IgD-negative memory B cell (primary cell): ENCODE measurements around the gene SEMA4A. TPM values are rescaled to one million over a fixed set of nuclear protein-coding genes. Genes with fewer than 3 reads are reported as not detected.
"Not testable (repeated sequence)": the region's sequence is repeated elsewhere in the genome, so short reads cannot be mapped to it uniquely, and the experiment has no call there.

Experiments
- H3K27ac Mint-ChIP-seq, 3 donors: one replicate each; pipeline ENCODE4 v1.8.0; 2020 to 2022; ENCODE audit warnings: mild to moderate bottlenecking in 3 of 3, mixed read lengths in 3 of 3, moderate library complexity in 1 of 3
- H3K27me3 Mint-ChIP-seq: one replicate; pipeline ENCODE4 v1.8.0; 2021; ENCODE audit warnings: mixed read lengths
- H3K36me3 Mint-ChIP-seq: one replicate; pipeline ENCODE4 v1.8.0; 2020; ENCODE audit warnings: mild to moderate bottlenecking, mixed read lengths
- H3K4me1 Mint-ChIP-seq, 3 donors: one replicate each; pipeline ENCODE4 v1.8.0; 2020 to 2022; ENCODE audit warnings: mixed read lengths in 3 of 3, mild to moderate bottlenecking in 1 of 3
- H3K4me3 Mint-ChIP-seq, 4 donors: one replicate each; pipeline ENCODE4 v1.8.0; 2020 to 2022; ENCODE audit warnings: mild to moderate bottlenecking in 4 of 4, mixed read lengths in 4 of 4, moderate library complexity in 3 of 4
- H3K9me3 Mint-ChIP-seq, 3 donors: one replicate each; pipeline ENCODE4 v1.8.0; 2020 to 2021; ENCODE audit warnings: mixed read lengths in 3 of 3, mild to moderate bottlenecking in 1 of 3
- polyA plus RNA-seq: library from polyadenylated mRNA; unstranded; fragments of 300-500 nt; fragmentation: Illumina TruSeq; gene quantifications from one replicate; pipeline ENCODE4 v1.2.3, GENCODE V29; 2021

The SEMA4A gene
- polyA plus RNA-seq, 1 donor from 2014 or later: 11.0 TPM

- H3K4me1 Mint-ChIP-seq: peaks cover 0 to 4% (median 3%) of the 10 kb centered on the region in 3 donors
Observed at GRCh38 chr1:156177919-156178654, 24.7 kb downstream of the SEMA4A start.

DNA sequence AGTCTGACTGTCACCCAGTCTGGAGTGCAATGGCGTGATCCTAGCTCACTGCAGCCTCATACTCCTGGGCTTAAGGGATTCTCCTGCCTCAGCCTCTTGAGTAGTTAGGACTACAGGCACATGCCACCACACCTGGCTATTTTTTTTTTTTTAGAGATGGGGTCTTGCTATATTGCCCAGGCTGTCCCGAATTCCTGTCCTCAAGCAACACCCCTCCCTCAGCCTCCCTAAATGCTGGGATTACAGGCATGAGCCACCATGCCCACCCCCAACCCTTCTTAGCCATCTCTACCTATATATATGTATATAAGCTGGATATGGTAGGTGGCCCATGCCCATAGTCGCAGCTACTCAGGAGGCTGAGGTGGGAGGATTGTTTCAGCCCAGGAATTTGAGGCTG lies 27.1 kb downstream of the SEMA4A start:
- Mint-ChIP-seq H3K27ac (no peak overlapping the region), H3K4me3 (no peak overlapping the region), H3K27me3 (no peaks in the 10 kb centered on the region), H3K36me3 (no peaks in the 10 kb centered on the region), H3K4me1 (peaks cover 0 to 3% (median 0%) of the 10 kb centered on the region in 3 donors), H3K9me3 (no peaks in the 10 kb centered on the region)

More at GRCh38 chr1:156177919-156178654, 24.7 kb downstream of the SEMA4A start:
- H3K27me3 Mint-ChIP-seq: peaks cover 8% of the 10 kb centered on the region
- H3K27ac Mint-ChIP-seq: no peak overlapping the region
- H3K36me3 Mint-ChIP-seq: peaks cover 1% of the 10 kb centered on the region
- no peaks in the 10 kb centered on the region for H3K9me3 Mint-ChIP-seq
- H3K4me3 Mint-ChIP-seq: no peak overlapping the region

- H3K4me3 Mint-ChIP-seq, H3K27me3 Mint-ChIP-seq, H3K36me3 Mint-ChIP-seq, H3K4me1 Mint-ChIP-seq, H3K27ac Mint-ChIP-seq, H3K9me3 Mint-ChIP-seq: not testable (repeated sequence)
Observed at GRCh38 chr1:156181391-156181924, 28.1 kb downstream of the SEMA4A start.

DNA sequence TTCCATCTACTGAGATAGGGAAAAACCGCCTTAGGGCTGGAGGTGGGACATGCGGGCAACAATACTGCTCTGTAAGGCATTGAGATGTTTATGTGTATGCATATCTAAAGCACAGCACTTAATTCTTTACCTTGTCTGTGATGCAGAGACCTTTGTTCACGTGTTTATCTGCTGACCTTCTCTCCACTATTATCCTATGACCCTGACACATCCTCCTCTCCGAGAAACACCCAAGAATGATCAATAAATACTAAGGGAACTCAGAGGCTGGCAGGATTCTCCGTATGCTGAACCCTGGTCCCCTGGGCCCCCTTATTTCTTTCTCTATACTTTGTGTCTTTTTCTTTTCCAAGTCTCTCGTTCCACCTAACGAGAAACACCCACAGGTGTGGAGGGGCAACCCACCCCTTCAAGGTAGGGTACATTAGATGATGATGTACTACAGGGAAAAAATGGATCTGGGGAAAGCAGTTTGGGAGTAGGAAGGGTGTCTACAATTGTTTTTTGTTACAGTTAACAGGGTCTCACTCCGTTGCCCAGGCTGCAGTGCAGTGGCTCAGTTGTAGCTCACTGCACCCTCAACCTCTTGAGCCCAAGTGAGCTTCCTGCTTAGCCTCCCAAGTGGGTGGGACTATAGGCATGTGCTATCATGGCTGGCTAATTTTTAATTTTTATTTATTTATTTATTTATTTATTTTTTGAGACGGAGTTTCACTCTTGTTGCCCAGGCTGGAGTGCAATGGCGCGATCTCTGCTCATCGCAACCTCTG lies 28.8 kb downstream of the SEMA4A start:
- H3K27me3 Mint-ChIP-seq, H3K36me3 Mint-ChIP-seq, H3K9me3 Mint-ChIP-seq, H3K4me1 Mint-ChIP-seq, H3K27ac Mint-ChIP-seq: not testable (repeated sequence)
- peak overlapping the region in 1 of 4 donors; percentile 28 for H3K4me3 Mint-ChIP-seq

GRCh38 chr1:156186347-156187177 lies 33.2 kb downstream of the SEMA4A start:
- H3K27ac Mint-ChIP-seq, H3K4me1 Mint-ChIP-seq, H3K27me3 Mint-ChIP-seq, H3K4me3 Mint-ChIP-seq, H3K9me3 Mint-ChIP-seq, H3K36me3 Mint-ChIP-seq: not testable (repeated sequence)

- H3K9me3 Mint-ChIP-seq, H3K36me3 Mint-ChIP-seq, H3K4me3 Mint-ChIP-seq, H3K27me3 Mint-ChIP-seq: not testable (repeated sequence)
- Mint-ChIP-seq H3K4me1 (peaks cover 11 to 14% (median 11%) of the 10 kb centered on the region in 3 donors), H3K27ac (peak overlapping the region in 1 of 3 donors; percentile 67)
Observed at GRCh38 chr1:156190265-156190664, 36.9 kb downstream of the SEMA4A start.

- peaks cover 3 to 7% (median 4%) of the 10 kb centered on the region in 3 donors for H3K9me3 Mint-ChIP-seq
- peaks cover 14 to 22% (median 19%) of the 10 kb centered on the region in 3 donors for H3K4me1 Mint-ChIP-seq
- no peaks in the 10 kb centered on the region for H3K27me3 Mint-ChIP-seq
- H3K4me3 Mint-ChIP-seq: peak overlapping the region in 1 of 4 donors; percentile 53
- no peak overlapping the region for H3K27ac Mint-ChIP-seq
- peaks cover 8% of the 10 kb centered on the region for H3K36me3 Mint-ChIP-seq
Observed at GRCh38 chr1:156191292-156191964, 38.0 kb downstream of the SEMA4A start.

GRCh38 chr1:156193208-156193487 lies 39.8 kb downstream of the SEMA4A start:
- peak overlapping the region; percentile 95 to 99 (median 98) for H3K4me3 Mint-ChIP-seq
- H3K4me1 Mint-ChIP-seq: peaks cover 14 to 32% (median 19%) of the 10 kb centered on the region in 3 donors
- peaks cover 8% of the 10 kb centered on the region for H3K36me3 Mint-ChIP-seq
- H3K27me3 Mint-ChIP-seq: no peaks in the 10 kb centered on the region
- peak overlapping the region in 2 of 3 donors; percentile 86 to 95 for H3K27ac Mint-ChIP-seq
- H3K9me3 Mint-ChIP-seq: peaks cover 3 to 7% (median 4%) of the 10 kb centered on the region in 3 donors

- peak within 1 kb of the TSS; percentile 86 to 97 (median 95) for H3K27ac Mint-ChIP-seq
- no peaks in the 10 kb centered on the region for H3K27me3 Mint-ChIP-seq
- H3K9me3 Mint-ChIP-seq: peaks cover 3 to 7% (median 4%) of the 10 kb centered on the region in 3 donors
- peak within 1 kb of the TSS; percentile 95 to 99 (median 98) for H3K4me3 Mint-ChIP-seq
- peaks cover 16 to 34% (median 19%) of the 10 kb centered on the region in 3 donors for H3K4me1 Mint-ChIP-seq
- H3K36me3 Mint-ChIP-seq: peaks cover 8% of the 10 kb centered on the region
Observed at GRCh38 chr1:156193488-156194299, 40.3 kb downstream of the SEMA4A start, which contains the start of gene SLC25A44. Gene SLC25A44, plus strand, starts transcription at chr1:156194104. Its CDS starts 5,744 bp downstream, at chr1:156199848.

- Mint-ChIP-seq H3K27ac (peak overlapping the region; percentile 86 to 97 (median 95)), H3K4me3 (peak overlapping the region; percentile 95 to 99 (median 98)), H3K27me3 (no peaks in the 10 kb centered on the region), H3K36me3 (peaks cover 8% of the 10 kb centered on the region), H3K4me1 (peaks cover 17 to 38% (median 19%) of the 10 kb centered on the region in 3 donors), H3K9me3 (peaks cover 0 to 2% (median 0%) of the 10 kb centered on the region in 3 donors)
Observed at GRCh38 chr1:156194300-156194652, 40.9 kb downstream of the SEMA4A start.

DNA sequence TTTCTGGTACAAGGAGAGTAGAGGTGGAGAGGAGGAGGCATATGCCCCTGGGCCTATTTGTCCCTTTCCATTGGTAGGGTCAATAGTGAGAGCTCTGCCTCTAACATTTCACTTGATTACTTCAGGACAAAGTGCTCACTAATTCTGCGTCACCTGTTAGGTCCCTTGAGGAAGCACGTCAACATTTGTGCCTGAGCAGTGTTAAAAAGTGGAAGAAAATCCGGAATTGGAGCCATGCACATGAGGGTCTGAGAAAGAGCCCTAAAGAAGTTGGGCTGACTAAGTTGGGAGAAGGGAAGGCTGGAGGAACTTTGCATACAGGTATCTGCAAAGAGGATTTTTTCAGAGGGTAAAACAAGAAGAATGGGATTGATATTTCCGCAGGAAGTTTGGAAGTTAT lies 42.5 kb downstream of the SEMA4A start:
- H3K36me3 Mint-ChIP-seq: peaks cover 8% of the 10 kb centered on the region

GRCh38 chr1:156196445-156196844 lies 43.1 kb downstream of the SEMA4A start:
- peaks cover 8% of the 10 kb centered on the region for H3K36me3 Mint-ChIP-seq
- H3K9me3 Mint-ChIP-seq: no peaks in the 10 kb centered on the region
- no peak overlapping the region for H3K27ac Mint-ChIP-seq
- peak overlapping the region in 1 of 4 donors; percentile 99 for H3K4me3 Mint-ChIP-seq
- H3K27me3 Mint-ChIP-seq: no peaks in the 10 kb centered on the region
- H3K4me1 Mint-ChIP-seq: peaks cover 19 to 50% (median 27%) of the 10 kb centered on the region in 3 donors

More for the DNA sequence above, 42.5 kb downstream of the SEMA4A start:
- H3K9me3 Mint-ChIP-seq: no peaks in the 10 kb centered on the region
- peak overlapping the region in 2 of 4 donors; percentile 60 to 99 for H3K4me3 Mint-ChIP-seq
- H3K27me3 Mint-ChIP-seq: no peaks in the 10 kb centered on the region
- H3K4me1 Mint-ChIP-seq: peaks cover 19 to 50% (median 27%) of the 10 kb centered on the region in 3 donors
- H3K27ac Mint-ChIP-seq: no peak overlapping the region

- H3K27ac Mint-ChIP-seq: no peak overlapping the region
- H3K4me1 Mint-ChIP-seq: peaks cover 13 to 45% (median 22%) of the 10 kb centered on the region in 3 donors
- peak overlapping the region in 1 of 4 donors; percentile 2 for H3K4me3 Mint-ChIP-seq
Observed at GRCh38 chr1:156198831-156199349, 45.5 kb downstream of the SEMA4A start.

More at GRCh38 chr1:156198831-156199349, 45.5 kb downstream of the SEMA4A start:
- H3K27me3 Mint-ChIP-seq: no peaks in the 10 kb centered on the region
- no peaks in the 10 kb centered on the region for H3K9me3 Mint-ChIP-seq
- H3K36me3 Mint-ChIP-seq: peaks cover 8% of the 10 kb centered on the region
